HEK293 (cell line): ENCODE results near the gene ITGA7.

Experiments used
- CTCF ChIA-PET: fragments of 350-600 bp; formaldehyde crosslinking; extraction: SDS; loops from one replicate; lab custom pipeline; 2021; ENCODE audit warnings: antibody characterized with exemption; lab: Yijun Ruan, JAX
- POLR2A ChIA-PET: fragments of 300-600 bp; formaldehyde crosslinking; extraction: SDS; loops from one replicate; lab custom pipeline; 2020; ENCODE audit warnings: antibody characterized with exemption, inconsistent platforms; lab: Yijun Ruan, JAX
- H3K27ac ChIP-seq: fragments of 200-500 bp; sonication (Bioruptor generic); 2 replicates; pipeline ENCODE4 v1.5.1; 2014; ENCODE audit warnings: low read depth, low read length, control low read depth, inconsistent platforms; ENCODE audit errors: extremely low read depth
- H3K36me3 ChIP-seq, 2 experiments: fragments of 200-500 bp in 1 of 2; sonication (Bioruptor generic) in 1 of 2; 1 replicate in 1 of 2; 2 replicates in 1 of 2; pipeline ENCODE4 v1.5.1; 2014 to 2017; ENCODE audit warnings: inconsistent platforms in 2 of 2, low read length in 2 of 2; ENCODE audit not compliant: control insufficient read depth in 2 of 2, insufficient read depth in 1 of 2
- H3K4me1 ChIP-seq: fragments of 200-500 bp; sonication (Bioruptor generic); 2 replicates; pipeline ENCODE4 v1.5.1; 2014; ENCODE audit warnings: mild to moderate bottlenecking, low read length, inconsistent platforms; ENCODE audit not compliant: control insufficient read depth, insufficient read depth
- H3K4me3 ChIP-seq: 2 replicates; pipeline ENCODE4 v1.5.1; 2011; ENCODE audit warnings: low read depth, mild to moderate bottlenecking, control low read depth, low read length, moderate library complexity
- H3K9me3 ChIP-seq: fragments of 200-500 bp; sonication (Bioruptor generic); 2 replicates; pipeline ENCODE4 v1.5.1; 2014; ENCODE audit warnings: low read depth, low read length, inconsistent platforms; ENCODE audit not compliant: control insufficient read depth, insufficient read depth
- FEZF1 ChIP-seq: fragments of 450-650 bp; formaldehyde crosslinking; IDR thresholded peaks from 2 replicates; pipeline ENCODE4 v1.5.1; 2016; ENCODE audit warnings: missing biosample characterization, missing genetic modification characterization
- HOXC10 ChIP-seq: sonication (generic); formaldehyde crosslinking; IDR thresholded peaks from 2 replicates; pipeline ENCODE4 v1.8.1; 2023; ENCODE audit warnings: mild to moderate bottlenecking, missing genetic modification reagents
- INSM2 ChIP-seq: fragments of 450-650 bp; formaldehyde crosslinking; IDR thresholded peaks from 2 replicates; pipeline ENCODE4 v1.5.1; 2016; ENCODE audit warnings: missing biosample characterization, missing genetic modification characterization
- KLF16 ChIP-seq: fragments of 450-650 bp; formaldehyde crosslinking; IDR thresholded peaks from 2 replicates; pipeline ENCODE4 v1.5.1; 2017; ENCODE audit warnings: missing biosample characterization, missing genetic modification characterization
- PRDM10 ChIP-seq: fragments of 450-650 bp; formaldehyde crosslinking; IDR thresholded peaks from 2 replicates; pipeline ENCODE4 v1.5.1; 2016; ENCODE audit warnings: missing biosample characterization, missing genetic modification characterization
- REPIN1 ChIP-seq: fragments of 450-650 bp; formaldehyde crosslinking; IDR thresholded peaks from 2 replicates; pipeline ENCODE4 v1.5.1; 2017; ENCODE audit warnings: missing biosample characterization, missing genetic modification characterization, low read depth
- SCRT1 ChIP-seq: fragments of 450-650 bp; formaldehyde crosslinking; IDR thresholded peaks from 2 replicates; pipeline ENCODE4 v1.5.1; 2016; ENCODE audit warnings: missing biosample characterization, missing genetic modification characterization, borderline replicate concordance
- TCF7L2 ChIP-seq: IDR thresholded peaks from 2 replicates; pipeline ENCODE4 v1.6.1; 2011; ENCODE audit warnings: low read depth, mild to moderate bottlenecking, inconsistent platforms, low read length, moderate library complexity, borderline replicate concordance
- ZFP37 ChIP-seq: fragments of 450-650 bp; formaldehyde crosslinking; IDR thresholded peaks from 2 replicates; pipeline ENCODE4 v1.5.1; 2016; ENCODE audit warnings: missing biosample characterization, missing genetic modification characterization
- ZNF280D ChIP-seq: fragments of 450-650 bp; formaldehyde crosslinking; IDR thresholded peaks from 2 replicates; pipeline ENCODE4 v1.5.1; 2016; ENCODE audit warnings: missing biosample characterization, missing genetic modification characterization
- ZNF398 ChIP-seq: fragments of 450-650 bp; formaldehyde crosslinking; IDR thresholded peaks from 2 replicates; pipeline ENCODE4 v1.5.1; 2017; ENCODE audit warnings: missing biosample characterization, missing genetic modification characterization
- ZNF501 ChIP-seq: fragments of 450-650 bp; formaldehyde crosslinking; IDR thresholded peaks from 2 replicates; pipeline ENCODE4 v1.5.1; 2016; ENCODE audit warnings: missing biosample characterization, missing genetic modification characterization
- ZNF639 ChIP-seq: fragments of 450-650 bp; formaldehyde crosslinking; IDR thresholded peaks from 2 replicates; pipeline ENCODE4 v1.5.1; 2016; ENCODE audit warnings: missing biosample characterization, missing genetic modification characterization
- ZNF792 ChIP-seq: fragments of 450-650 bp; formaldehyde crosslinking; IDR thresholded peaks from 2 replicates; pipeline ENCODE4 v1.5.1; 2016; ENCODE audit warnings: missing biosample characterization, missing genetic modification characterization
- ZSCAN30 ChIP-seq: fragments of 450-650 bp; IDR thresholded peaks from 2 replicates; pipeline ENCODE4 v1.5.1; 2018; ENCODE audit warnings: missing biosample characterization, mild to moderate bottlenecking, missing genetic modification characterization, moderate library complexity
- ZSCAN4 ChIP-seq: fragments of 450-650 bp; formaldehyde crosslinking; IDR thresholded peaks from 2 replicates; pipeline ENCODE4 v1.5.1; 2017; ENCODE audit warnings: missing biosample characterization, missing genetic modification characterization

Gene ITGA7

GRCh38 chr12:55703288-55703687, 4.4 kb downstream of the ITGA7 start:
- POLR2A ChIA-PET: no interaction called here
- Histone ChIP-seq H3K4me1 (no peaks in the 10 kb centered on the region; the same call in 1 of the 2 replicates), H3K27ac (no peak overlapping the region), H3K4me3 (no peak overlapping the region), H3K36me3 (no peaks in the 10 kb centered on the region), H3K9me3 (no peaks in the 10 kb centered on the region)
- TF ChIP-seq ZNF280D (tag by site-specific recombination) (no peak), ZSCAN4 (peak; percentile 55), ZNF398 (tag by site-specific recombination) (0 out of 2 replicates have a peak, but pooled peaks have one; percentile 11)
- CTCF ChIA-PET: interaction anchor here (0.5 to 0.6 kb wide), 2 partner anchors 255 to 1123 kb away, joined by 3 to 4 read pairs; no protein-coding TSS in a partner anchor

GRCh38 chr12:55702861-55703260, 4.8 kb downstream of the ITGA7 start:
- no peak overlapping the region for H3K27ac ChIP-seq
- H3K9me3 ChIP-seq: no peaks in the 10 kb centered on the region
- no peak for TF ChIP-seq REPIN1 (tag by site-specific recombination)
- TF ChIP-seq, all 188 proteins: peak for 0
- H3K4me3 ChIP-seq: no peak overlapping the region
- POLR2A ChIA-PET: no interaction called here
- no peaks in the 10 kb centered on the region for H3K36me3 ChIP-seq
- H3K4me1 ChIP-seq: no peaks in the 10 kb centered on the region; the same call in 1 of the 2 replicates
- CTCF ChIA-PET: no interaction called here

- POLR2A ChIA-PET: interaction anchor here (0.6 to 1.3 kb wide), 2 partner anchors 15 to 20 kb away, joined by 3 to 4 read pairs; partner anchors contain the start of gene BLOC1S1
- H3K27ac ChIP-seq: no peak overlapping the region
- no peaks in the 10 kb centered on the region for H3K4me1 ChIP-seq
- no peak overlapping the region for H3K4me3 ChIP-seq
- H3K9me3 ChIP-seq: no peaks in the 10 kb centered on the region
- no peaks in the 10 kb centered on the region for H3K36me3 ChIP-seq
- CTCF ChIA-PET: no interaction called here
- no peak for TF ChIP-seq INSM2 (tag by site-specific recombination)
- no peak for TF ChIP-seq ZNF639 (tag by site-specific recombination)
- peak; percentile 43; the same call in 1 of the 2 replicates for TF ChIP-seq ZFP37 (tag by site-specific recombination)
- no peak for TF ChIP-seq HOXC10 (CRISPR knock-in tag)
- TF ChIP-seq ZNF501: no peak
- no peak for TF ChIP-seq ZNF792 (tag by site-specific recombination)
- TF ChIP-seq KLF16 (tag by site-specific recombination): peak; percentile 88
- TF ChIP-seq SCRT1: no peak
- no peak for TF ChIP-seq FEZF1
- peak; percentile 73 for TF ChIP-seq PRDM10 (tag by site-specific recombination)
- TF ChIP-seq ZSCAN30 (tag by site-specific recombination): no peak
- no peak for TF ChIP-seq TCF7L2
These were observed 7.3 kb downstream of the ITGA7 start for GRCh38 chr12:55700255-55701018.
